Keratinocyte (primary cell): Measurements from ENCODE around the gene GPALPP1. TPM values are rescaled to one million over a fixed set of nuclear protein-coding genes. Genes with fewer than 3 reads are reported as not detected.
A peak's percentile ranks its signal among the peaks of the same experiment; 100 is the strongest.

Source experiments
- DNase-seq: peaks from one replicate; pipeline ENCODE4 v3.0.0-alpha.2; 2011; ENCODE audit warnings: low read depth, missing footprints, low spot score
- FAIRE-seq: peaks from 2 replicates; lab custom pipeline; 2011; peaks lifted over from hg19 to GRCh38; lab: Jason Lieb, UNC
- H2AFZ ChIP-seq: 2 replicates; pipeline ENCODE4 v1.6.0; 2012; ENCODE audit warnings: low read length, control low read depth, inconsistent platforms; ENCODE audit not compliant: control insufficient read depth
- H3K27ac ChIP-seq: 2 replicates; pipeline ENCODE4 v1.5.1; 2011; ENCODE audit warnings: low read length; ENCODE audit not compliant: control insufficient read depth, insufficient read depth
- H3K27me3 ChIP-seq: 3 replicates; pipeline ENCODE4 v1.6.0; 2011; ENCODE audit warnings: low read length; ENCODE audit not compliant: control insufficient read depth, insufficient read depth; ENCODE audit errors: extremely low read depth
- H3K36me3 ChIP-seq, 2 experiments: 2 replicates in 1 of 2; 3 replicates in 1 of 2; pipeline ENCODE4 v1.5.1; 2011; ENCODE audit warnings: low read length in 2 of 2, mild to moderate bottlenecking in 1 of 2; ENCODE audit not compliant: control insufficient read depth in 2 of 2, insufficient read depth in 2 of 2; ENCODE audit errors: extremely low read depth in 1 of 2
- H3K4me1 ChIP-seq: 3 replicates; pipeline ENCODE4 v1.5.1; 2011; ENCODE audit warnings: low read length; ENCODE audit not compliant: control insufficient read depth, insufficient read depth; ENCODE audit errors: extremely low read depth
- H3K4me2 ChIP-seq: 3 replicates; pipeline ENCODE4 v1.6.0; 2011; ENCODE audit warnings: low read depth, low read length; ENCODE audit not compliant: control insufficient read depth, insufficient read depth; ENCODE audit errors: extremely low read depth
- H3K4me3 ChIP-seq, 3 experiments: fragments of 200-600 bp in 1 of 3; sonication (generic) in 1 of 3; 2 replicates in 2 of 3; 3 replicates in 1 of 3; pipeline ENCODE4 v1.5.1; 2011 to 2016; ENCODE audit warnings: low read length in 3 of 3, mild to moderate bottlenecking in 3 of 3, control low read depth in 2 of 3, inconsistent platforms in 1 of 3, low read depth in 1 of 3, mixed read lengths in 1 of 3, mixed run types in 1 of 3, moderate library complexity in 1 of 3; ENCODE audit not compliant: control insufficient read depth in 2 of 3, insufficient read depth in 2 of 3; ENCODE audit errors: extremely low read depth in 1 of 3
- H3K79me2 ChIP-seq: 2 replicates; pipeline ENCODE4 v1.6.0; 2012; ENCODE audit warnings: low read length; ENCODE audit not compliant: control insufficient read depth, insufficient read depth
- H3K9ac ChIP-seq: 3 replicates; pipeline ENCODE4 v1.6.0; 2011; ENCODE audit warnings: low read length; ENCODE audit not compliant: control insufficient read depth, insufficient read depth; ENCODE audit errors: extremely low read depth
- H3K9me1 ChIP-seq: 3 replicates; pipeline ENCODE4 v1.6.0; 2011; ENCODE audit warnings: low read length; ENCODE audit not compliant: control insufficient read depth, insufficient read depth; ENCODE audit errors: extremely low read depth
- H3K9me3 ChIP-seq: 2 replicates; pipeline ENCODE4 v1.5.1; 2012; ENCODE audit warnings: low read depth, low read length; ENCODE audit not compliant: control insufficient read depth
- H4K20me1 ChIP-seq: 3 replicates; pipeline ENCODE4 v1.6.0; 2011; ENCODE audit warnings: low read length; ENCODE audit not compliant: control insufficient read depth, insufficient read depth; ENCODE audit errors: extremely low read depth
- CTCF ChIP-seq, 3 experiments: IDR thresholded peaks in 1 of 3; conservative IDR thresholded peaks in 1 of 3; optimal IDR thresholded peaks in 1 of 3; 2 replicates in 2 of 3; 3 replicates in 1 of 3; pipeline versions ENCODE3 to v1.5.1; 2011; ENCODE audit warnings: low read length in 3 of 3, mild to moderate bottlenecking in 3 of 3, moderate library complexity in 2 of 3, control low read depth in 1 of 3, inconsistent platforms in 1 of 3; ENCODE audit not compliant: insufficient read depth in 2 of 3; ENCODE audit errors: extremely low read depth in 1 of 3
- EZH2 ChIP-seq: IDR thresholded peaks from one replicate; pipeline ENCODE4 v1.6.1; 2012; ENCODE audit warnings: inconsistent platforms, mild to moderate bottlenecking, low read length, moderate library complexity
- dilution Hi-C: fragments of 300-500 bp; cut with MboI; formaldehyde crosslinking; loops from one replicate; pipeline ENCODE4 v1.7.0; 2020; ENCODE audit warnings: low sequenced_read_pairs; ENCODE audit not compliant: extremely low pct_ligation_motif_present
- polyA plus RNA-seq, 5 experiments: library from polyadenylated mRNA; depleted of rRNA in 3 of 5; stranded (reverse) in 3 of 5; stranded (forward) in 1 of 5; unstranded in 1 of 5; fragments of >200 nt; gene quantifications; 1 replicate in 1 of 5; 2 replicates in 3 of 5; 3 replicates in 1 of 5; pipeline versions ENCODE4 v1.2.1 to v1.2.3, GENCODE V29; 2011 to 2012; ENCODE audit warnings: missing spikeins in 2 of 5, low read depth in 1 of 5, low replicate concordance in 1 of 5

The GPALPP1 gene
- polyA plus RNA-seq, 1 donor (not counting 4 experiments of a cell fraction or from before 2014, with no cell fraction given): 17.7 TPM

GRCh38 chr13:44968434-44968815, 20.9 kb upstream of the GPALPP1 start:
- H3K4me2 ChIP-seq: no peak overlapping the region
- H3K79me2 ChIP-seq: peaks cover 6% of the 10 kb centered on the region
- H3K27ac ChIP-seq: no peak overlapping the region

DNA sequence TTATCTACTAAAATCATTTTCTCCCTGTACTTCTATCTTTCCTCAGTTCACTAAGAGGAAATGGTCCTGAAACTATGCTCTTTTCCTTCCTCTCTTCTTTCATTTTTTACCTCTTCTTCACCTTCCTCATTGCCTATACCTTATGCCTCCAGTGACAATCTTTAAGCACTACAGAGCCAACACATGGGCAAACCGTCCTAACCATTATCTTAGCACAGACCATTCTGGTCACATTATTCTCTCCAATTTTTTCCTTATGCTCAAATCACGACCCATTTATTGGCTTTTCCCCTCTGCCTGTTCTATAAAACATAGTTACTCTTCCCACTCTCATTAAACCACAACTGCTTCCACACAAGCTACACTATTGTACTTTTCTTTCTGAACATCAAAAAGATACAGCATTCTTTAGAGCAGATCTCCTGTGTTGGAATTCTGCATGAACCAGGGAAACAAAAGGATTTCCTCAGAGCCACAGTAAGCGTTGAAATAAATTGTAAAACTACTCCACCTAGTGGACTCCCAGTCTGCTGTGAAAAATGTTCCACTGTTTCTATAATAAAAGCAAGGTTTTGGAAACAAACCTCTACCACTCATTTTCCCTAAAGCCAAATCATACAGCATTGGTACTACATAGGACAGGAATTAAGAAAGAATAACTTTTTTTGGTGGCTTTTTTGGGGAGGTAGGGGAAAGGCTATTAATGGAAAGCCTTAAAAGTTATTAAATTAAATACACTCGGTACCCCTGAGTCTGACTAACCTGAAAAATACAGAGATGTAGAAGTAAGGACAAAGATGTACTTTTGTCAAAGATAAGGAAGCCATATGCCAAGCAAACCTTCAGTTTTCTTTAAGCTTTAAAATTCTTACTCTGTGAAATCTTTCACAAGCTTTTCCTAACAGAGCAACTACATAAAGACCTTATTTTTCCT, 19.5 kb upstream of the GPALPP1 start:
- H3K27ac ChIP-seq: no peak overlapping the region
- no peak for DNase-seq
- no peaks in the 10 kb centered on the region for H4K20me1 ChIP-seq
- H3K9me1 ChIP-seq: no peaks in the 10 kb centered on the region
- H3K4me2 ChIP-seq: no peak overlapping the region
- H3K79me2 ChIP-seq: peaks cover 6% of the 10 kb centered on the region
- H3K4me3 ChIP-seq: no peak overlapping the region
- TF ChIP-seq EZH2: no peak
- peak; percentile 23 to 74 (median 63) for TF ChIP-seq CTCF (optimal IDR thresholded peaks at IDR 0.05 in 1 of 3, IDR thresholded peaks at IDR 0.05 in 1 of 3, conservative IDR thresholded peaks at IDR 0.05 in 1 of 3; ENCODE audit: extremely low read depth in 1 of 3, insufficient read depth in 2 of 3, low read length in 3 of 3)
- FAIRE-seq: peak; percentile 48
- peaks cover 13% of the 10 kb centered on the region in 2 experiments for H3K36me3 ChIP-seq
- H3K9ac ChIP-seq: no peak overlapping the region
- H3K4me1 ChIP-seq: no peaks in the 10 kb centered on the region
- no peaks in the 10 kb centered on the region for H3K9me3 ChIP-seq
- dilution Hi-C loops: no loop called here
- H2AFZ ChIP-seq: no peak overlapping the region
- no peaks in the 10 kb centered on the region for H3K27me3 ChIP-seq

More at GRCh38 chr13:44968434-44968815, 20.9 kb upstream of the GPALPP1 start:
- TF ChIP-seq EZH2: no peak
- no peak for TF ChIP-seq CTCF (optimal IDR thresholded peaks at IDR 0.05 in 1 of 3, IDR thresholded peaks at IDR 0.05 in 1 of 3, conservative IDR thresholded peaks at IDR 0.05 in 1 of 3; ENCODE audit: extremely low read depth in 1 of 3, insufficient read depth in 2 of 3, low read length in 3 of 3)
- H3K4me1 ChIP-seq: no peaks in the 10 kb centered on the region
- FAIRE-seq (no peak), DNase-seq (no peak)
- no peaks in the 10 kb centered on the region for H3K9me3 ChIP-seq
- H3K9ac ChIP-seq: no peak overlapping the region
- H3K4me3 ChIP-seq: no peak overlapping the region
- H4K20me1 ChIP-seq: no peaks in the 10 kb centered on the region
- H3K36me3 ChIP-seq: peaks cover 13 to 15% of the 10 kb centered on the region in 2 experiments
- H3K27me3 ChIP-seq: no peaks in the 10 kb centered on the region
- no peaks in the 10 kb centered on the region for H3K9me1 ChIP-seq
- dilution Hi-C loops: no loop called here
- no peak overlapping the region for H2AFZ ChIP-seq
